Activated T-helper 17 cell treated with anti-CD3 and anti-CD28 coated beads, Interleukin-2, amount 50 U/mL, for 72 hours (primary cell): ENCODE measurements around the gene CT55. TPM values are rescaled to one million over a fixed set of nuclear protein-coding genes. Genes with fewer than 3 reads are reported as not detected.
A peak's percentile ranks its signal among the peaks of the same experiment; 100 is the strongest.
"Not testable (repeated sequence)": the region's sequence is repeated elsewhere in the genome, so short reads cannot be mapped to it uniquely, and the experiment has no call there.

ENCODE experiments used
- ATAC-seq: fragments of 150-1000 bp; cut with Tn5 transposase; replicated peaks from 2 replicates; pipeline ENCODE4 v1.10.0; 2021; ENCODE audit warnings: mild to moderate bottlenecking, moderate library complexity
- H3K27ac Mint-ChIP-seq: one replicate; pipeline ENCODE4 v1.8.0; 2022; ENCODE audit warnings: mixed read lengths
- H3K27me3 Mint-ChIP-seq: one replicate; pipeline ENCODE4 v1.8.0; 2022; ENCODE audit warnings: mixed read lengths
- H3K36me3 Mint-ChIP-seq: one replicate; pipeline ENCODE4 v1.8.0; 2022; ENCODE audit warnings: low read depth, mild to moderate bottlenecking, mixed read lengths
- H3K4me1 Mint-ChIP-seq: one replicate; pipeline ENCODE4 v1.8.0; 2022; ENCODE audit warnings: mixed read lengths
- H3K4me3 Mint-ChIP-seq: one replicate; pipeline ENCODE4 v1.8.0; 2022; ENCODE audit warnings: mild to moderate bottlenecking, mixed read lengths
- H3K9me3 Mint-ChIP-seq: one replicate; pipeline ENCODE4 v1.8.0; 2022; ENCODE audit warnings: mixed read lengths
- total RNA-seq, 2 donors: library from RNA; stranded (reverse); gene quantifications; one replicate each; pipeline ENCODE4 v1.2.3, GENCODE V29; 2022

Gene CT55
- total RNA-seq, 2 donors from 2014 or later: not detected

DNA sequence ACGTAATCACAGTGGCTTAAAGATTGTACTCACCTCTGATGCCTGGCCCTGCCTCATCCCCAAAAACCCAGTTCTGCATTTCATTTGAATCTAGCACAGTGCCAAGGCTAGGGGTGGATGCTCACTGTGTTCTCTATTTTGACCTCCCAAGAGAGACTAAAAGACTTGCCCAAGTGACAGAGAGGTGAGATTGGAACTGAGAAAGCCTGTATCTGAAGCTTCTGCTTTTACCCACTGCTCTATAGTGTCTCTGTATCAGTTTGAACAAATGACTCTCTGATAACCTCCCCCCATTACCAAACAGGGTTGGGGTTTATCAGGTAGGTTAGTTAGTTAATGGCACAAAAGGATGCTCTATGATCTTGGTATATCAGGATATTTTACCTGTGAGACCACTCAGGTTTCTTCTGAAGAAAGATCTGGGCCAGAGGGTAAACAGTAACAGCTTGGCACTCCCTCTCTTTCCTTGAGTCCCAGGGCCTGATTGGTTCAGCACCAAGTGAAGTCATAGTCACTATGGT is 51.1 kb downstream of the CT55 start, which contains the start of gene ETDB:
Gene ETDB, minus strand, starts transcription at position 471 of the 521 bp plus-strand sequence. CDS start 1,265 bp downstream, outside the sequence.
- not testable (repeated sequence) for H3K27me3 Mint-ChIP-seq, H3K4me1 Mint-ChIP-seq, H3K9me3 Mint-ChIP-seq, H3K36me3 Mint-ChIP-seq, H3K4me3 Mint-ChIP-seq, H3K27ac Mint-ChIP-seq
- ATAC-seq: peak; percentile 32

DNA sequence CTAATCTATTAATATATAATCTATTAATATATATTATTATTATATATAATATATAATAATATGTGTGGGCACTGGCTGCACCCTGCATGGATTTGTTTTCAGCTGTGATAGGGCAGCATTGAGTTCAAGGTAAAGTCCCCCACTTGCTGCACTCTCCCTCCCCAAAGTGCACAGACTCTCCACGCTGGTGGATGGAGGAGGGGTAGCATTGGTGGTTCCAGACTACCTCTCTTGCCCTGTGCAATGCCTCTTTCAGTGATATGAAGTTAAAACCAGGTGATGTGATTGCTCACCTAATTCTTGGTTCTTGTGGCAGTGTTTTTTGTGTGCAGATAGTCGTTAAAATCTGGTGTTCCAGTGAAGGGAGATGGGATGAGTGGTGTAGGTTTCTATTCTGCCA is 55.1 kb downstream of the CT55 start:
- not testable (repeated sequence) for H3K4me3 Mint-ChIP-seq, H3K27me3 Mint-ChIP-seq, H3K36me3 Mint-ChIP-seq, H3K9me3 Mint-ChIP-seq, ATAC-seq, H3K4me1 Mint-ChIP-seq, H3K27ac Mint-ChIP-seq

DNA sequence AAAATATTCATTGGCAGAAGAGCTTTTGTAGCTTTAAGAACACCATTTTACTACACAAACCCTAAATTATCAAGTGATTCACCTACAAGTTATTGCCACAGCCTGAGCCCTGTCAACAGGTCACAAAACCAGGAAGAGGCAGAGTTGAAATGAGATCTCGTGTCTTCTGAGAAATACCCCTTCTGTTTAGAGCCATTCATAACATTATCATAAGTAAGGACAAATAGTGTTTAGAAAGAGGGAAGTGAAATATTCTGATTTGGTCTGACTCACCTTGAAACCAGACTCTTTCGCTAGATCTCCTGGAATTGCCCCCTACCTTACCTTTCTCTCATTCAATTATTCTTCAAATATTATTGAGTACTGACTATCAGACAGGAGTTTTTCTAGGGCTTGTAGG is 56.8 kb downstream of the CT55 start:
- ATAC-seq: peak; percentile 80

DNA sequence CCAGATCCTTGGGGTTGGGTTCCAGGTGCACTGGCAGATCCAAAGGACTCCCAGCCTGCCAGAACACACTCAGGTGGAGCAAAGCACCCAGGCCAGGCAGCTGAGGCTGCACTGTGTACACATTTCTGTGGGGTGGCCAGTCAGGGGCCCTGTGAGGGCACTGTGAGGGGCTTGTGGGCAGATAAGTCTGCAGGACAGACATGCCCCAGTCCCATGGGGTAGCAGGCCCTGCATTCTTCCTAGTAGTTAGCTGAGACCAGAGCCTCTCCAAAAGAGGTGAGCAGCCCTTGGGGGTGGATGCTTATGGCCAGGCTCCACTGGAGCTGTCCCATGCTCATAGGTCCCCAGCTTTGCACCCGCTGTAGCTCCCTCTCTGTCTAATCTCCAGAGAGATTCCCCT is 58.5 kb downstream of the CT55 start:
- Mint-ChIP-seq H3K9me3 (no peaks in the 10 kb centered on the region), H3K4me3 (no peak overlapping the region), H3K27me3 (peaks cover 12% of the 10 kb centered on the region), H3K36me3 (no peaks in the 10 kb centered on the region), H3K27ac (no peak overlapping the region), H3K4me1 (no peaks in the 10 kb centered on the region)
- no peak for ATAC-seq

More for the DNA sequence above, 56.8 kb downstream of the CT55 start:
- Mint-ChIP-seq H3K27me3 (no peaks in the 10 kb centered on the region), H3K4me3 (no peak overlapping the region), H3K27ac (no peak overlapping the region), H3K36me3 (no peaks in the 10 kb centered on the region), H3K4me1 (no peaks in the 10 kb centered on the region), H3K9me3 (no peaks in the 10 kb centered on the region)

DNA sequence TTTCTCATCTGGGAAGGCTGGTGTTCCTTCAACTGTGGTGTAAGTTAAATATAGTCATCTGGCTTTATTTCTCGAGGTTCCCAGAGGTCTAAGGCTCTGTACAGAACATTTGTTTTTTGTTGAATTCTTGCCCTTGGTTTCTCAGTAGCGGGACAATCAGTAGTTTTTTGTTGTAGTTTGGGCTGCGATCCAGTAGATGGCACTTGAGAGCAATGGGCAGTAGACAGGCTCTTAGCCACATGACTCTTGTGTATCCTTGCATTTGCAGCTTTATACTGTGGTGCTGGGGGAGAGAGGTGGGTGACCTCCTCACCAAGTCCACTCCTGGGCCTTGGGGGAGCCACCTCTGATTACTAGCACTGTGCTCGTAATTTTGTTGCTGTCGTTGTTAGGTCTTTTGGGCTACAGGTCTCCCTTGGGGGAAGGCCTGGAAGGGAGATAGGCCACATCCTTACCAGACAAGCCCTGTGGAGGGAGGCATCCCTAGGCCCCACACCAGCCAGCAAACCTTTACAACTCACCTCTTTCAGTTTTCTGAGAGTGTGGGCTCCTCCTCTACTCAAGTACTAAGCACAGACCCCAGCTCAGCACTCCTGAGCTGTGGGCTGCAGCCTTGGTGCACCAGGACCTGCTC is 59.0 kb downstream of the CT55 start:
- no peaks in the 10 kb centered on the region for H3K9me3 Mint-ChIP-seq
- ATAC-seq: peak; percentile 61
- peaks cover 12% of the 10 kb centered on the region for H3K27me3 Mint-ChIP-seq
- no peak overlapping the region for H3K27ac Mint-ChIP-seq
- no peak overlapping the region for H3K4me3 Mint-ChIP-seq
- H3K4me1 Mint-ChIP-seq: no peaks in the 10 kb centered on the region
- no peaks in the 10 kb centered on the region for H3K36me3 Mint-ChIP-seq

DNA sequence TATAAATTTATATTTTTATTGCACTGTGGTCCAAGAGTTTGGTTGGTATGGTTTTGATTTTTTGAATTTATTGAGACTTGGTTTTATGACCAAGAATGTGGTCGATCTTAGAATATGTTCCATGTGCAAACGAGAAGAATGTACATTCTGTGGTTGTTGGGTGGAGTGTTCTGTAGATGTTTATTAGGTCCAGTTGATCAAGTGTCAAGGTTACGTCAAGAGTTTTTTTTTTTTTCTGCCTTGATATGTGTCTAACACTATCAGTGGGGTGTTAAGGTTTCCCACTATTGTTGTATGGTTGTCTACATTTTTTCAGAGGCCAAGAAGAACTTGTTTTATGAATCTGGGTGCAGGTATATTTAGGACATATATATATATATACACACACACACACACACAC is 61.6 kb downstream of the CT55 start:
- ATAC-seq: no peak
- H3K4me1 Mint-ChIP-seq: no peaks in the 10 kb centered on the region
- H3K27ac Mint-ChIP-seq: no peak overlapping the region
- no peaks in the 10 kb centered on the region for H3K36me3 Mint-ChIP-seq
- no peak overlapping the region for H3K4me3 Mint-ChIP-seq
- no peaks in the 10 kb centered on the region for H3K9me3 Mint-ChIP-seq
- peaks cover 12% of the 10 kb centered on the region for H3K27me3 Mint-ChIP-seq

Other genes starting within 250 kb of the CT55 start
- 1 to 10 TPM in 1 of 2 donors, under 1 TPM in 1; 0.45 to 1.3 TPM for gene SMIM10, start 180.4 kb downstream of the CT55 start, total RNA-seq
- 1 to 10 TPM in 1 of 2 donors, under 1 TPM in 1; 0.39 to 2.1 TPM for gene RTL8B, start 148.9 kb downstream of the CT55 start, total RNA-seq
- gene RTL8C, start 139.0 kb downstream of the CT55 start, total RNA-seq: 10 to 100 TPM; 33.2 to 52.8 TPM
- gene RTL8A, start 119.3 kb downstream of the CT55 start, total RNA-seq: 10 to 100 TPM; 11.2 to 19.0 TPM
- under 1 TPM in 1 of 2 donors, not detected in 1; 0.13 TPM for gene SMIM10L2B, start 72.7 kb downstream of the CT55 start, total RNA-seq
- not detected for gene ETDB, start 50.9 kb downstream of the CT55 start, total RNA-seq
- gene ETDA, start 80.7 kb upstream of the CT55 start, total RNA-seq: not detected
- not detected for gene ETDC, start 138.1 kb upstream of the CT55 start, total RNA-seq
- gene ZNF75D, start 172.7 kb upstream of the CT55 start, total RNA-seq: 1 to 10 TPM; 6.4 to 8.2 TPM
- 1 to 10 TPM; 1.6 to 2.2 TPM for gene ZNF449, start 173.4 kb upstream of the CT55 start, total RNA-seq